ENCODE results near the gene ARHGAP32. TPM values are rescaled to one million over a fixed set of nuclear protein-coding genes. Genes with fewer than 3 reads are reported as not detected.

ARHGAP32 gene
- total RNA-seq, 3 donors from 2014 or later: 19.8 to 56.6 (median 37.4) TPM

- Histone ChIP-seq H3K27ac (no peak overlapping the region), H3K27me3 (no peaks in the 10 kb centered on the region), H3K9me3 (peaks cover 3 to 19% of the 10 kb centered on the region in 2 donors), H3K4me3 (no peak overlapping the region), H3K4me1 (no peaks in the 10 kb centered on the region), H3K36me3 (no peaks in the 10 kb centered on the region)
- no peak for DNase-seq (ENCODE audit: low spot score in 2 of 2)
- no peak for TF ChIP-seq POLR2A (IDR thresholded peaks at IDR 0.05)
- TF ChIP-seq POLR2AphosphoS5 (IDR thresholded peaks at IDR 0.05): no peak
- no peak for TF ChIP-seq CTCF (IDR thresholded peaks at IDR 0.05)
- intact Hi-C loops (cut with DNase I; ENCODE audit: low total_unique reads): no loop called here
These were observed 31.6 kb upstream of the ARHGAP32 start for GRCh38 chr11:129223701-129224149.

DNA sequence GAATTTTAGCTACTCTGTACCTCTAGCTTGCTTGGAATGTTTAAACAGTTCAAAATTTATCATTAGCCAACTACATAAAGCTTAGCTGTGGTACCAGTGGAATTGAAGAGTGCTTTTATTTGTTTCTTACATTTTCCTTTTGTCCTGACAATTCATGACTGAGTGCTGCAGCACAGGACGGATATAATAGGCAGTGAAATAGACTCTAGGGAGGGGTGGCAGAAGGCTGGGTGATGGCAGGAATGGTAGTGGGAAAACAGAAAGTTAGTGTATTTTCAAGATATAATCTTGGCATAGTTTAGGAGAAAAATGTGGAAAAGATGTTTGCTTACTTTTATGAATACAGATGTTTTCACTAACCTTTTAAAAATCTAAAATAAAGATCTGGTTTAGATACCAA is 31.1 kb upstream of the ARHGAP32 start:
- Histone ChIP-seq H3K9me3 (peaks cover 3 to 19% of the 10 kb centered on the region in 2 donors), H3K36me3 (no peaks in the 10 kb centered on the region), H3K4me3 (no peak overlapping the region), H3K27ac (no peak overlapping the region), H3K27me3 (no peaks in the 10 kb centered on the region), H3K4me1 (no peaks in the 10 kb centered on the region)
- DNase-seq (ENCODE audit: low spot score in 2 of 2): no peak
- TF ChIP-seq POLR2A (IDR thresholded peaks at IDR 0.05): no peak
- TF ChIP-seq POLR2AphosphoS5 (IDR thresholded peaks at IDR 0.05): no peak
- no peak for TF ChIP-seq CTCF (IDR thresholded peaks at IDR 0.05)
- intact Hi-C loops (cut with DNase I; ENCODE audit: low total_unique reads): no loop called here

GRCh38 chr11:129222158-129222557 is 30.0 kb upstream of the ARHGAP32 start:
- Histone ChIP-seq H3K4me3 (no peak overlapping the region), H3K9me3 (peaks cover 3 to 15% of the 10 kb centered on the region in 2 donors), H3K27ac (no peak overlapping the region), H3K4me1 (no peaks in the 10 kb centered on the region), H3K36me3 (no peaks in the 10 kb centered on the region), H3K27me3 (no peaks in the 10 kb centered on the region)
- TF ChIP-seq POLR2AphosphoS5 (IDR thresholded peaks at IDR 0.05) (no peak), POLR2A (IDR thresholded peaks at IDR 0.05) (no peak), CTCF (IDR thresholded peaks at IDR 0.05) (no peak)
- no peak for DNase-seq (ENCODE audit: low spot score in 2 of 2)
- intact Hi-C loops (cut with DNase I; ENCODE audit: low total_unique reads): no loop called here

GRCh38 chr11:129215506-129216245 is 23.6 kb upstream of the ARHGAP32 start:
- no peak for TF ChIP-seq POLR2AphosphoS5 (IDR thresholded peaks at IDR 0.05)
- TF ChIP-seq POLR2A (IDR thresholded peaks at IDR 0.05): no peak
- TF ChIP-seq CTCF (IDR thresholded peaks at IDR 0.05): no peak

DNA sequence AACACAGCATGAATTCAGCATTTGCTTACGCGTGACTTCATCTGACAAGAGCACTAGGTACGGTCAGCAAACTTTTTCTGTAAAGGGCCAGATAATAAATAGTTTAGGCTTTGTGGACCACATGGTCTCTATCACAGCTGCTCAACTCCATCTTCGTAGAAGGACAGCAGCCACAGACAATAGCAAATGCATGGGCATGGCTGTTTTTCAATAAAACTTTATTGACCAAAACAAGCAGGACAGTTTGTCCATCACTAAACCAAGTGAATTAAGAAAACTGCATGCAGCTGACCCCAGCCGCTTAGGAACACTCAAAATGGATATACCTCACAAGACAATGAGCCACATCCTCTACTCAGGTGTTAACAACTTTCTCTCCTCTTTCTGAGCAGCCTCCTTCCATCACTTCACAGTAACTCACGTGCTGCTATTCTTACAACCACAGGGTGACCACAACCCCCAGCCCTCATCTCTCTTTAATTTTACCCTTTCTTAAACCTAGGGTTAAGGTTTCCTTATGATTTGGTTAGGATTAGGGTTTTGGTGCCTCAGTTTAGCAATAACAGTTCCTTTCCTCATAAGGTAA is 22.7 kb upstream of the ARHGAP32 start:
- H3K9me3 ChIP-seq: no peaks in the 10 kb centered on the region
- no peaks in the 10 kb centered on the region for H3K4me1 ChIP-seq
- intact Hi-C loops (cut with DNase I; ENCODE audit: low total_unique reads): loop anchor here (10.0 kb wide), 1 partner anchor 710 kb away; no protein-coding TSS in a partner anchor
- no peak overlapping the region for H3K27ac ChIP-seq
- no peak overlapping the region for H3K4me3 ChIP-seq
- no peak for DNase-seq (ENCODE audit: low spot score in 2 of 2)
- no peak for TF ChIP-seq POLR2AphosphoS5 (IDR thresholded peaks at IDR 0.05)
- TF ChIP-seq CTCF (IDR thresholded peaks at IDR 0.05): no peak
- TF ChIP-seq POLR2A (IDR thresholded peaks at IDR 0.05): no peak
- H3K36me3 ChIP-seq: no peaks in the 10 kb centered on the region
- H3K27me3 ChIP-seq: no peaks in the 10 kb centered on the region

More at GRCh38 chr11:129215506-129216245, 23.6 kb upstream of the ARHGAP32 start:
- Histone ChIP-seq H3K36me3 (no peaks in the 10 kb centered on the region), H3K9me3 (no peaks in the 10 kb centered on the region), H3K27me3 (no peaks in the 10 kb centered on the region), H3K4me1 (no peaks in the 10 kb centered on the region), H3K27ac (no peak overlapping the region), H3K4me3 (no peak overlapping the region)
- no peak for DNase-seq (ENCODE audit: low spot score in 2 of 2)
- intact Hi-C loops (cut with DNase I; ENCODE audit: low total_unique reads): loop anchor here (10.0 kb wide), 1 partner anchor 709 kb away; no protein-coding TSS in a partner anchor

All from breast epithelium (tissue), 4 donors.